ENCODE data around the gene CARD6.
"Not testable (repeated sequence)": the region's sequence is repeated elsewhere in the genome, so short reads cannot be mapped to it uniquely, and the experiment has no call there.

GRCh38 chr5:40883051-40883450, 41.9 kb downstream of the CARD6 start:
- TF ChIP-seq POLR2A (IDR thresholded peaks at IDR 0.05; ENCODE audit: control extremely low read depth in 1 of 2, low read depth in 2 of 2, low read length in 2 of 2); ZNF274 (IDR thresholded peaks at IDR 0.05; ENCODE audit: borderline replicate concordance, extremely low read depth, low read length); YY1 (IDR thresholded peaks at IDR 0.05; ENCODE audit: low read depth, low read length); EZH2 (IDR thresholded peaks at IDR 0.05; ENCODE audit: low read depth, low read length, severe bottlenecking); TAF1 (IDR thresholded peaks at IDR 0.05; ENCODE audit: low read depth, low read length); SRF (IDR thresholded peaks at IDR 0.05; ENCODE audit: low read depth, low read length); SP1 (IDR thresholded peaks at IDR 0.05; ENCODE audit: low read depth, low read length); POLR2AphosphoS5 (IDR thresholded peaks at IDR 0.05; ENCODE audit: low read depth, low read length); RAD21 (IDR thresholded peaks at IDR 0.05 in 1 of 2, conservative IDR thresholded peaks at IDR 0.05 in 1 of 2; ENCODE audit: low read depth in 2 of 2, low read length in 2 of 2): not testable (repeated sequence)
- TF ChIP-seq, protein P1, sequence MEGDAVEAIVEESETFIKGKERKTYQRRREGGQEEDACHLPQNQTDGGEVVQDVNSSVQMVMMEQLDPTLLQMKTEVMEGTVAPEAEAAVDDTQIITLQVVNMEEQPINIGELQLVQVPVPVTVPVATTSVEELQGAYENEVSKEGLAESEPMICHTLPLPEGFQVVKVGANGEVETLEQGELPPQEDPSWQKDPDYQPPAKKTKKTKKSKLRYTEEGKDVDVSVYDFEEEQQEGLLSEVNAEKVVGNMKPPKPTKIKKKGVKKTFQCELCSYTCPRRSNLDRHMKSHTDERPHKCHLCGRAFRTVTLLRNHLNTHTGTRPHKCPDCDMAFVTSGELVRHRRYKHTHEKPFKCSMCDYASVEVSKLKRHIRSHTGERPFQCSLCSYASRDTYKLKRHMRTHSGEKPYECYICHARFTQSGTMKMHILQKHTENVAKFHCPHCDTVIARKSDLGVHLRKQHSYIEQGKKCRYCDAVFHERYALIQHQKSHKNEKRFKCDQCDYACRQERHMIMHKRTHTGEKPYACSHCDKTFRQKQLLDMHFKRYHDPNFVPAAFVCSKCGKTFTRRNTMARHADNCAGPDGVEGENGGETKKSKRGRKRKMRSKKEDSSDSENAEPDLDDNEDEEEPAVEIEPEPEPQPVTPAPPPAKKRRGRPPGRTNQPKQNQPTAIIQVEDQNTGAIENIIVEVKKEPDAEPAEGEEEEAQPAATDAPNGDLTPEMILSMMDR (IDR thresholded peaks at IDR 0.05; ENCODE audit: control extremely low read depth in 1 of 3, insufficient read depth in 1 of 3, low read depth in 1 of 3, low read length in 3 of 3): not testable (repeated sequence)

All from H1 (cell line).